WTC11 (cell line): ENCODE data around the gene RAD21L1. TPM values are rescaled to one million over a fixed set of nuclear protein-coding genes. Genes with fewer than 3 reads are reported as not detected.

Source experiments
- ATAC-seq: fragments of 200-7000 bp; cut with Tn5 transposase; 2 replicates; pipeline ENCODE4 v1.10.0; 2021; ENCODE audit warnings: mild to moderate bottlenecking, moderate library complexity
- CTCF ChIA-PET: fragments of 300-600 bp; sonication (Branson Sonifier 250); formaldehyde crosslinking; loops from one replicate; lab custom pipeline; 2021; ENCODE audit warnings: antibody characterized with exemption; lab: Charles Lee
- POLR2A ChIA-PET: fragments of 350-600 bp; sonication (Branson Sonifier 250); formaldehyde crosslinking; loops from one replicate; lab custom pipeline; 2021; ENCODE audit warnings: antibody characterized with exemption; lab: Charles Lee
- DNase-seq: peaks from one replicate; pipeline ENCODE4 v3.0.0; 2021; ENCODE audit warnings: low spot score
- H3K27ac Mint-ChIP-seq: 2 replicates; pipeline ENCODE4 v1.8.0; 2021; ENCODE audit warnings: mixed read lengths
- H3K27me3 Mint-ChIP-seq: 2 replicates; pipeline ENCODE4 v1.8.0; 2021; ENCODE audit warnings: low read depth, mild to moderate bottlenecking, moderate library complexity, mixed read lengths
- H3K36me3 Mint-ChIP-seq: 2 replicates; pipeline ENCODE4 v1.8.0; 2021; ENCODE audit warnings: mixed read lengths
- H3K4me1 Mint-ChIP-seq: 2 replicates; pipeline ENCODE4 v1.8.0; 2022; ENCODE audit warnings: mixed read lengths
- H3K4me3 Mint-ChIP-seq: 2 replicates; pipeline ENCODE4 v1.8.0; 2021; ENCODE audit warnings: mild to moderate bottlenecking, moderate library complexity, mixed read lengths
- H3K9me3 Mint-ChIP-seq: 2 replicates; pipeline ENCODE4 v1.8.0; 2021; ENCODE audit warnings: mixed read lengths
- ATF2 ChIP-seq: sonication (generic); formaldehyde crosslinking; IDR thresholded peaks from 2 replicates; pipeline ENCODE4 v1.8.1; 2022; ENCODE audit warnings: low read depth, missing genetic modification reagents, borderline replicate concordance
- ATF3 ChIP-seq: sonication (generic); formaldehyde crosslinking; conservative IDR thresholded peaks from 2 replicates; pipeline ENCODE4 v1.8.1; 2022; ENCODE audit warnings: mild to moderate bottlenecking, missing genetic modification reagents
- CTCF ChIP-seq: fragments of 200-600 bp; IDR thresholded peaks from 2 replicates; pipeline ENCODE4 v1.8.0; 2022; ENCODE audit warnings: antibody characterized with exemption
- E2F4 ChIP-seq: sonication (generic); formaldehyde crosslinking; IDR thresholded peaks from 2 replicates; pipeline ENCODE4 v1.8.1; 2022; ENCODE audit warnings: low read depth, mild to moderate bottlenecking, moderate library complexity, missing genetic modification reagents, borderline replicate concordance
- E2F5 ChIP-seq: sonication (generic); formaldehyde crosslinking; IDR thresholded peaks from 2 replicates; pipeline ENCODE4 v1.8.1; 2022; ENCODE audit warnings: mild to moderate bottlenecking, moderate library complexity, missing genetic modification reagents
- FOXJ3 ChIP-seq: sonication (generic); formaldehyde crosslinking; IDR thresholded peaks from 2 replicates; pipeline ENCODE4 v1.9.0; 2021; ENCODE audit warnings: missing genetic modification reagents, mild to moderate bottlenecking, borderline replicate concordance
- JAZF1 ChIP-seq: fragments of 250-450 bp; sonication (Bioruptor Pico); IDR thresholded peaks from 2 replicates; pipeline ENCODE4 v1.9.0; 2021; ENCODE audit warnings: moderate library complexity, mild to moderate bottlenecking, inconsistent platforms
- SMAD3 ChIP-seq: sonication (generic); formaldehyde crosslinking; IDR thresholded peaks from 2 replicates; pipeline ENCODE4 v1.8.0; 2022; ENCODE audit warnings: missing genetic modification reagents, mild to moderate bottlenecking, borderline replicate concordance
- ZNF138 ChIP-seq: sonication (generic); formaldehyde crosslinking; conservative IDR thresholded peaks from 2 replicates; pipeline ENCODE4 v1.8.1; 2022; ENCODE audit warnings: mild to moderate bottlenecking, moderate library complexity, missing genetic modification reagents
- ZNF281 ChIP-seq: sonication (generic); formaldehyde crosslinking; IDR thresholded peaks from 2 replicates; pipeline ENCODE4 v1.8.0; 2023; ENCODE audit warnings: mild to moderate bottlenecking, missing genetic modification reagents
- ZNF425 ChIP-seq: fragments of 250-450 bp; sonication (Bioruptor Pico); conservative IDR thresholded peaks from 2 replicates; pipeline ENCODE4 v1.9.0; 2021; ENCODE audit warnings: mild to moderate bottlenecking
- total RNA-seq: library from RNA; stranded (reverse); gene quantifications from 3 replicates; pipeline ENCODE4 v1.2.3, GENCODE V29; 2021

The RAD21L1 gene
- total RNA-seq, 1 experiment from 2014 or later, result 0.77 TPM

GRCh38 chr20:1232286-1233111, 6.7 kb downstream of the RAD21L1 start (continued):
- no peak for TF ChIP-seq ZNF425
- no peak for TF ChIP-seq ATF3
- TF ChIP-seq ZNF281, result no peak
- no peak for TF ChIP-seq ZNF138 (CRISPR knock-in tag)
- no peak for TF ChIP-seq CTCF
- TF ChIP-seq E2F5 (CRISPR knock-in tag), result no peak
- TF ChIP-seq JAZF1 (CRISPR knock-in tag), result no peak

GRCh38 chr20:1240549-1240948, 14.7 kb downstream of the RAD21L1 start:
- no peak overlapping the region for H3K4me3 Mint-ChIP-seq
- CTCF ChIA-PET, result interaction anchor here (1.3 to 1.7 kb wide), 3 partner anchors 59 to 126 kb away, joined by 3 to 5 read pairs (median 4); no protein-coding TSS in a partner anchor
- POLR2A ChIA-PET, result no interaction called here
- DNase-seq, result no peak
- H3K36me3 Mint-ChIP-seq, result no peaks in the 10 kb centered on the region
- no peak overlapping the region for H3K27ac Mint-ChIP-seq
- no peaks in the 10 kb centered on the region for H3K9me3 Mint-ChIP-seq
- no peak for ATAC-seq
- H3K4me1 Mint-ChIP-seq, result no peaks in the 10 kb centered on the region
- peaks cover 29% of the 10 kb centered on the region for H3K27me3 Mint-ChIP-seq
- TF ChIP-seq SMAD3 (CRISPR knock-in tag) (no peak), FOXJ3 (CRISPR knock-in tag) (no peak), ATF2 (CRISPR knock-in tag) (no peak), E2F4 (CRISPR knock-in tag) (no peak), ZNF425 (no peak)
